Upper lobe of left lung (tissue), 4 donors: ENCODE data around the gene MOV10L1.

Source experiments
- CTCF ChIP-seq, 6 experiments: fragments of 450-650 bp in 4 of 6; fragments of 200-600 bp in 2 of 6; sonication (generic) in 2 of 6; IDR thresholded peaks; one replicate each; pipeline ENCODE4 v1.5.1; 2016 to 2019; ENCODE audit warnings: antibody characterized with exemption in 6 of 6
- EP300 ChIP-seq, 4 donors: sonication (generic); formaldehyde crosslinking; IDR thresholded peaks; one replicate each; pipeline ENCODE4 v1.5.1; 2017; ENCODE audit warnings: antibody characterized with exemption in 4 of 4, control low read depth in 2 of 4
- POLR2A ChIP-seq, 4 donors: fragments of 450-650 bp; IDR thresholded peaks; one replicate each; pipeline ENCODE4 v1.5.1; 2016 to 2017; ENCODE audit warnings: antibody characterized with exemption in 4 of 4, mild to moderate bottlenecking in 2 of 4
- POLR2AphosphoS5 ChIP-seq, 2 donors: sonication (generic); formaldehyde crosslinking; IDR thresholded peaks; one replicate each; pipeline ENCODE4 v1.5.1; 2017; ENCODE audit warnings: antibody characterized with exemption in 2 of 2

- TF ChIP-seq CTCF (IDR thresholded peaks at IDR 0.05): peak in 5 of 6 experiments; percentile 39 to 62 (median 49)
- TF ChIP-seq POLR2A (IDR thresholded peaks at IDR 0.05): peak in 3 of 4 donors; percentile 20 to 76 (median 69)
- peak; percentile 65 to 88 for TF ChIP-seq POLR2AphosphoS5 (IDR thresholded peaks at IDR 0.05)
- TF ChIP-seq EP300 (IDR thresholded peaks at IDR 0.05): peak in 1 of 4 donors; percentile 61
These were observed 100.6 kb downstream of the MOV10L1 start for GRCh38 chr22:50190182-50190940.
